GM18502 (cell line): ENCODE data around the gene SEC61A2.

Experiments
- ATAC-seq: cut with Tn5 transposase; IDR thresholded peaks from one replicate; pipeline ENCODE4 v1.9.1; 2021; ENCODE audit warnings: mild to moderate bottlenecking; ENCODE audit not compliant: unreplicated experiment, poor library complexity

Gene SEC61A2

DNA sequence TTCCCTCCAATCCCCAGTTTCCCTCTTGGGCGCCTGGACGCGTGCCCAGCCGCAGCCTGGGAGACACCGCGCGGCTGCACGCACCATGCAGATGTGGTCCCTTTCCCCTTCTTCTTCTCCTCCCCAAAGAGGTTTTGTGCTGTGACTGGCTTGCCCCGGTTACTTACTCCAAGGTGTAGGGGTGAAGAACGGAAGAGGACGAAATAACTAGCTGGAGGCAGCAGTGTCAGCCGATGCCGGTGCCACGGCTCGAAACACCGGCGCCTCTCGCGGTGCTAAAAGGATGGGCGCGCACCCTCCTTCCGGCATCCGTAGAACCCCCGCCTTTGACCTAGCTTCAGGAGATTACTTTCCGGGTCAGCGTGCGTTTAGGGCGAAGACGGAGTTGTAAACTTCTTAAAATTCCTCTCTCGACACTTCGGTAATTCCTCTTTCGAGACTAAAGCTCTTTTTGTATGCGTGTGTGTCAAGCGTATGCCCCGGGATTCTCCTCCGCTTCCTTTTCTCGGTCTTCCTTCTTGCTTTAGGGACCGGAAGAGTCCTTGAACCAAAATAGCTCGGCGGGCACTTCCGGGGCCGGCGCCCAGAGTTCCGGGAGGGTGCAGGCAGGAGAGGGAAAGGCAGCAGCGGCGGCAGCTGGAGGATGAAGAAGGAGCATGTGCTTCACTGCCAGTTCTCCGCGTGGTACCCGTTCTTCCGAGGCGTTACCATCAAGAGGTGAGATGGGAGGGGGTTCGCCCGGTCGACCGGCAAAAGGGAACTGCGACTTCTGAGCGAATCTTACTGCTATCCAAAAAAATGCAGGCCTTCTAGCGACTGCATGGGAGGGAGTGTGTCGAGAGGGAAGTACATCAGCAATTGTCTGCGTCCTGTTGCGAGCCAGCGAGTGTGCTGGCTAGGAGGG lies 66.4 kb downstream of the SEC61A2 start, which contains the start of the genes CDC123 and NUDT5:
Gene CDC123, plus strand, starts transcription at position 586 of the 904 bp plus-strand sequence. Its CDS starts 58 bp downstream, at position 644.
Gene NUDT5, minus strand, starts transcription at position 289 of the 904 bp plus-strand sequence. CDS start 9,600 bp downstream, outside the sequence.
- peak; percentile 90 for ATAC-seq

DNA sequence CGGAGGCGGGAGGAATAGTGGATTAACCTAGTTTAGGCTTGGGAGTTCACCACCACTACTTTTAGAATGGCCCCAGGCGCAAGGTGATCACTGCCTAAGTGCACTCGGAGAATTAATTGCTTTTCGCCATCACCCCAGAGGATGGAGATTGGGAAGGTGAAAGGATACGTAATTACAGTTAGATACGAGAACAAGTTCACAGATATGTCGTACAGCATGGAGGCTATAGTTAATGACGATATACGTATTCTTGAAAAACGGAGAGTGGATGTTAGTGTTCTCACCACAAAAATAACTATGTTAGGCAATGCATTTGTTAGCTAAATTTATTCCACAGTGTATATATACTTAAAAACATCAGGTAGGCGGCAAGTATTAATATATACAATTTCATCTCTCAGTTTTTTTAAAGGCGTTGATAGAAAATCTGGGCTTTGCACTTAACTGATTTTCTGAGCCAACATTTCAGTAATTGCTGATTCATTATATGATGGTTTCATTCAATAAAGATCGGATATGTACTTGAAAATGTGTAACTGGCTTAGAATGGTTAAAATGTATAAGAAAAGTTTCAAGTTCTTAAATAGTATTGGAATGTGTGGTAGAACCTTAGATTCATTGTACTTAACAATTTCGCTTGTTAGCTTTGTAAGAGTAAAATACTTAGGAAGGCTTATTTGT lies 67.2 kb downstream of the SEC61A2 start:
- no peak for ATAC-seq

DNA sequence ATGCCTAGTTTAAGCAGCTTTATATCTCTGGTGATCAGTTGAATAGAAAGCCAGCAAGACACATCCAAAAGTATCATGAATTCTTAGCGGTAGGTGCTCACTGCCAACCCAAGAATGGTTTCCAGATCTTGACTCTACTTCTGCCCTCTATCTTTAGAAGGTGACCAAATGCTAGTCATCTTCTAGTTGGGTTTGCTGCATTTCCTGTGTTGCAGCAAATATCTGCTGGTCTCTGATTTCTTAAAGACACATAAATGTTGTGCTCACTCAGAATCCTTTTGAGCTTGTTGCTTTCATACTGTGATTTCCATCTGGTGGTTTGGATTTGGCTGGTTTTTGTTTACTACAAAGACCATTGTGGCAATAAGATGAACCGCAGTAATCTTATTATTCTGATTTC lies 68.7 kb downstream of the SEC61A2 start:
- no peak for ATAC-seq

DNA sequence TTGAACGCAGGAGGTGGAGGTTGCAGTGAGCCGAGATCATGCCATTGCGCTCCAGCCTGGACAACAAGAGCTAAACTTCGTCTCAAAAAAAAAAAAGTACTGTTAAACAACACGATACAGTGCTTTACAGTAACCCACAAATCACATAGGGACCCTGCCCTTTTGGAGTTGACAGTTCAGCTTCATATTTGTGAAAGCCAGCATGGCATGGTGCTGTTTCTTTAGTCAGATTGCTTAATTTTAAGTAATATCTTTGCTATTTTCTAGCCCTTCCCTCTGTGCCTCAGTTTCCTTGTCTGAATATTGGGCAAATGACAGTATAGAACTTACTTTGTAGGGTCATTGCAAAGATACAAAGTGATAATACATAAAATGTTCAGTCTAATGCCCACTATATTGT lies 71.4 kb downstream of the SEC61A2 start:
- no peak for ATAC-seq

DNA sequence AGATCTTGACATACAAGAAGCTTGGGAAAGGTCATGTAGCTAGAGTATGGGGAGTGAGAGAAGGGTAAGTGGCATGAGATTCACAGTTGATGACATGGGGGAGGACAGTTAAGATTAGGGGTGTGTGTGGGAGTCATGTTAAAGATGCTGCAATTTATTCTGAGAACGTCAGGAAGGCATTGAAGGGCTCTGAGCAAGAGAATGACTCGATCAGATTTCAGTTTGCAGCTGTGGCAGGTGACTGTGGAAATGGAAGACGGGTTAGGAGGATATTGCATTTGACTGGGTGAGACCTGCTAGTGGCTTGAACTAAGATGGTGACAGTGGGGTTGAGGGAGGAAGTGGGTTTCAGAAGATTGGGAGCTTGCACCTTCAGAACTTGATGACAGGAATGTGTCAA lies 72.1 kb downstream of the SEC61A2 start:
- ATAC-seq: no peak

DNA sequence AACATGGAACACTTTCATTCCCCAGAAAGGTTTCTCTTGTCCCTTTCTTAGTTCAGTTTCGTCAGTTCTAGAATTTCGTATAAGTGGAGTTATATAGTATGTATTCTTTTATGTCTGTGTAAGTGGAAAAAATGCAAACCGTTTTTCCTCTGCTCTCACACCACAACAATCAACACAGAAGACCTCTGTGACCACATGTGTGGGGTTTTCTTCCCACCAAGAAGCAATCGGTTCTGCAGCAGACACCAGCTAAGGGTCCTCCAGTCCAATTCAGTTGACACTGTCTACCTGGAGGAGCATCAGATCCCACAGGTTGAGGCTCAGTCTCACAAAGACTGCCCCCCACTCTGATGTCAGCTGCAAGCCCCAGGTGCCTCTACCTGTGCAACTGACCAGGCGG lies 72.7 kb downstream of the SEC61A2 start:
- no peak for ATAC-seq

DNA sequence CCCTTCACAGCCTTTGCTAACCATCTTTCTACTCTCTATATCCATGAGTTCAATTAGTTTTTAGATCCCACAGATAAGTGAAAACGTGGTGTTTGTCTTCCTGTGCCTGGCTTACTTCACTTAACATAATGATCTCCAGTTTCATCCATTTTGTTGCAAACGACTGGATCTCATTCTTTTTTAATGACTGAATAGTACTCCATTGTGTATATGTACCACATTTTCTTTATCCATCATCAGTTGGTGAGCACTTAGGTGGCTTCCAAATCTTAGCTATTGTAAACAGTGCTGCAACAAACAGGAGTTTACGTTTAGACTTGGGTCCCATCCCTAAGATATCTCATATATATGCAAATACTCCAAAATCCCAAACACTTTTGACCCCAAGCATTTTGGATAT lies 75.6 kb downstream of the SEC61A2 start:
- ATAC-seq: no peak

DNA sequence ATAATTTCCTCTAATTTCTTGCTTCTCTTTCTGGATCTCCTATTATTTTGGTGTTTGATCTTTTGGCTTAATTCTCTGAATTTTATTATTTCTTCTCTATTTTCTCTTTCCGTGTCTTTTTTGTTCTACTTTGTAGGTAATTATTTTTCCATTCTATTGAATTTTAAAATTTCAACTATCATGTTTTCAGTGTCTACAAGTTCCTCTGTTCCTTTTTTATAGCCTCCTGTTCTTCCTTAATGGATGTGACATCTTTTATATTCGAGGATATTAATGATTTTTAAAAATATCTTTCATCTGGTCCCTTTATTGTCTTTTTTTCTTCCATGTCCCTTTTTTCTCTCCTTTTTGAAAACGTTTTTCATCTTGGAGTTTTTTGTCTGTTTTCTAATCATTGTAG lies 77.6 kb downstream of the SEC61A2 start:
- ATAC-seq: no peak

DNA sequence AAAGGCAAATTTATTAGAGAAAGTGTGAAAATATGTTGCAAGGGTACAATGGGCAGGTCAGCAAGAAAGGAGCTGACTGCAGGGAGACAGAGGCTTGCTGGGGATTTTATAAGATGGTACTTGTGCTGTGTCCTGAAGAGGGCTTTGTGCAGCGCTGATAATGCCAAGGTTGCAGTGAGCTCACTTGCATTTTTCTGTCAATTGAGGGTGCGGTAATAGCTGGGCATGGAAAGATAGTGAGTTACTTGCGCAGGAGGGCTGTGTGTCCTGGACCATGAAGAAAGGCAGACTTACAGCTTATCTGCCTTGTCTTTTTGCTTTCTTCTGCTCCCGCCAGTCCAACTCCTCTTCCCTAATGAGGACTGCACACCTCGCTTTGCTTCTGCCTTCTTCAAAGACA lies 79.0 kb downstream of the SEC61A2 start:
- no peak for ATAC-seq

DNA sequence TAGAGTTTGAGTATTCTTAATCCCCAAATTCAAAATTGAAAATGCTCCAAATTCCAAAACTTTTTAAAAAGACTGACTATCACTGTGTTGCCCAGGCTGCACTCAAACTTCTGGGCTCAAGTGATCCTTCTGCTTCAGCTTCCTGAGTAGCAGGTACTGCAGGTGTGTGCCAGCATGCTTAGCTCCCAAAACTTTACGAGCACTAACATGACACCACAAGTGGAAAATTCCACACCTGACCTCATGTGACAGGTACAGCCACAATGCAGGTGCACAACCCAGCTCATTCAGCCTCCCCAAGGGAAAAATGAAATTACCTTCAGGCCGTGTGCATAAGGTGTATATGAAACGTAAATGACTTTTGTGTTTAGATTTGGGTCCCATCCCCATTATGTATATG lies 83.0 kb downstream of the SEC61A2 start:
- ATAC-seq: no peak

DNA sequence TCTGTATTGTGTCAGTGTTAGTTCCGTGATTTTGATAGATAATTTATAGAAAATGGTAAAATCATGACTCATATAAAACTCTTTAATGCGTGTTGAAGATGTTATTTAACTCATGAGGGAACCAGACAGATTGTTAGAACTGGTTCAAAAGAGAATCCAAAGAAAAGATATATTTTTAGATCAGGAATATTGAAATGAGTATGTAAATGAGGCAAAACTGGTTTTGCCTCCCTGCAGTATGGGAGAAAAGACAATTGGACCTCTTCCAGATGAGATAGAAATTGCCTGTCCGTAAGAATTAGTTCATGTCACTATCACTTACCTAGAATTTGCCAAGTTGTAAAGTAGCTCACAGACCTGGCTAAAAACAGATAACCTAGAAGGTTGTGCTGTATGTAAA lies 84.1 kb downstream of the SEC61A2 start:
- ATAC-seq: no peak

DNA sequence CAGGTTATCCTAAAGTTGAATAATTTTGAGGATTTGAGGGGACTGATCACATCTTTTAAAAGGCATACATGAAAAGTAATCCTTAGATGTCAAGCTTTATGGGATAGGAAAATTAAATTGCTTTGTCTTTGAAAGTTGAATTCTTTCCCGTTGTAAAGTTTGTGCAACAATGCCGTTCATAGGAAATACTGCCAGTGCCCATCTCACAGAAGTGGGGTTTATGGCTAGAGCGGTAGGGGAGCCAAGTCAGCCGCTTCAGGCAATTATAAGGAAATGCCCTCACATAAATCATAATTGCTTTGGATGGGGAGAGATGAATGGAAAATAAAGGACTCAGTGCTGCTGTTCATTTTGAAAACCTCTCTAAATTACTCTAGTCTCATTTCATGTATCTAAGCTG lies 84.6 kb downstream of the SEC61A2 start:
- no peak for ATAC-seq

DNA sequence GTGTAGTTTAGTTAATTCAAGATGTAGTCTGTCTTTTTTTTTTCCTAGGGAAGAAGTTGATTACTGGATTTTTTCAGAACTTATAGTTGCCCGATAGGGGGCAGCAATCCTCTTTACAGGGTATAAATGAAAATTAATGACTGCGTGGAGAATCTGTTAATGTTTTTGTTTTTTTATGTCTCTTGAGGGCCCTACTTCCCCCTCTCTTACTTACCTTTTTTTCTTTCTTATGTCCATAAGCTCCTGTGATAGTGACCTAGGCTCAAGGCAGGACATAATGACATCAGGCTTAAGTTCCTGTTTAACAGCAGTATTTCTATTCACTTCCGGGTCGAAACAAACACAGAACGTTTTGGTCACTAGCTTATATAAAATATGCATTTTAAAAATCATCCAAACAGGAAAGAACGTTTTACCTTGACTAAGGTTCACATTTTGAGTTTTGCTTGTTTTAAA lies 85.3 kb downstream of the SEC61A2 start:
- no peak for ATAC-seq
